ENCODE results near the gene ZBTB7C.

GRCh38 chr18:48336332-48336731 is 72.9 kb downstream of the ZBTB7C start:
- TF ChIP-seq, protein P1, sequence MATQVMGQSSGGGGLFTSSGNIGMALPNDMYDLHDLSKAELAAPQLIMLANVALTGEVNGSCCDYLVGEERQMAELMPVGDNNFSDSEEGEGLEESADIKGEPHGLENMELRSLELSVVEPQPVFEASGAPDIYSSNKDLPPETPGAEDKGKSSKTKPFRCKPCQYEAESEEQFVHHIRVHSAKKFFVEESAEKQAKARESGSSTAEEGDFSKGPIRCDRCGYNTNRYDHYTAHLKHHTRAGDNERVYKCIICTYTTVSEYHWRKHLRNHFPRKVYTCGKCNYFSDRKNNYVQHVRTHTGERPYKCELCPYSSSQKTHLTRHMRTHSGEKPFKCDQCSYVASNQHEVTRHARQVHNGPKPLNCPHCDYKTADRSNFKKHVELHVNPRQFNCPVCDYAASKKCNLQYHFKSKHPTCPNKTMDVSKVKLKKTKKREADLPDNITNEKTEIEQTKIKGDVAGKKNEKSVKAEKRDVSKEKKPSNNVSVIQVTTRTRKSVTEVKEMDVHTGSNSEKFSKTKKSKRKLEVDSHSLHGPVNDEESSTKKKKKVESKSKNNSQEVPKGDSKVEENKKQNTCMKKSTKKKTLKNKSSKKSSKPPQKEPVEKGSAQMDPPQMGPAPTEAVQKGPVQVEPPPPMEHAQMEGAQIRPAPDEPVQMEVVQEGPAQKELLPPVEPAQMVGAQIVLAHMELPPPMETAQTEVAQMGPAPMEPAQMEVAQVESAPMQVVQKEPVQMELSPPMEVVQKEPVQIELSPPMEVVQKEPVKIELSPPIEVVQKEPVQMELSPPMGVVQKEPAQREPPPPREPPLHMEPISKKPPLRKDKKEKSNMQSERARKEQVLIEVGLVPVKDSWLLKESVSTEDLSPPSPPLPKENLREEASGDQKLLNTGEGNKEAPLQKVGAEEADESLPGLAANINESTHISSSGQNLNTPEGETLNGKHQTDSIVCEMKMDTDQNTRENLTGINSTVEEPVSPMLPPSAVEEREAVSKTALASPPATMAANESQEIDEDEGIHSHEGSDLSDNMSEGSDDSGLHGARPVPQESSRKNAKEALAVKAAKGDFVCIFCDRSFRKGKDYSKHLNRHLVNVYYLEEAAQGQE (tag by site-specific recombination; IDR thresholded peaks at IDR 0.05) = no peak
- no peak for TF ChIP-seq ZFP37 (tag by site-specific recombination; IDR thresholded peaks at IDR 0.05)
- TF ChIP-seq, protein P2, sequence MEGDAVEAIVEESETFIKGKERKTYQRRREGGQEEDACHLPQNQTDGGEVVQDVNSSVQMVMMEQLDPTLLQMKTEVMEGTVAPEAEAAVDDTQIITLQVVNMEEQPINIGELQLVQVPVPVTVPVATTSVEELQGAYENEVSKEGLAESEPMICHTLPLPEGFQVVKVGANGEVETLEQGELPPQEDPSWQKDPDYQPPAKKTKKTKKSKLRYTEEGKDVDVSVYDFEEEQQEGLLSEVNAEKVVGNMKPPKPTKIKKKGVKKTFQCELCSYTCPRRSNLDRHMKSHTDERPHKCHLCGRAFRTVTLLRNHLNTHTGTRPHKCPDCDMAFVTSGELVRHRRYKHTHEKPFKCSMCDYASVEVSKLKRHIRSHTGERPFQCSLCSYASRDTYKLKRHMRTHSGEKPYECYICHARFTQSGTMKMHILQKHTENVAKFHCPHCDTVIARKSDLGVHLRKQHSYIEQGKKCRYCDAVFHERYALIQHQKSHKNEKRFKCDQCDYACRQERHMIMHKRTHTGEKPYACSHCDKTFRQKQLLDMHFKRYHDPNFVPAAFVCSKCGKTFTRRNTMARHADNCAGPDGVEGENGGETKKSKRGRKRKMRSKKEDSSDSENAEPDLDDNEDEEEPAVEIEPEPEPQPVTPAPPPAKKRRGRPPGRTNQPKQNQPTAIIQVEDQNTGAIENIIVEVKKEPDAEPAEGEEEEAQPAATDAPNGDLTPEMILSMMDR (tag by site-specific recombination; IDR thresholded peaks at IDR 0.05) = no peak
- TF ChIP-seq ZBTB17 (tag by site-specific recombination; IDR thresholded peaks at IDR 0.05) = no peak
- TF ChIP-seq ZNF274 (IDR thresholded peaks at IDR 0.05; ENCODE audit: low read length) = no peak
- no peak for TF ChIP-seq ZNF274 (tag by site-specific recombination; IDR thresholded peaks at IDR 0.05; ENCODE audit: borderline replicate concordance)
- no peak for TF ChIP-seq ZNF776 (tag by site-specific recombination; IDR thresholded peaks at IDR 0.05; ENCODE audit: borderline replicate concordance)
